Globus pallidus (tissue), 1 donor: ENCODE data around the gene ZNF32.

Experiments
- DNase-seq: peaks from one replicate; pipeline ENCODE4 v3.0.0-alpha.2; 2015; ENCODE audit warnings: low spot score

ZNF32 gene, protein sequence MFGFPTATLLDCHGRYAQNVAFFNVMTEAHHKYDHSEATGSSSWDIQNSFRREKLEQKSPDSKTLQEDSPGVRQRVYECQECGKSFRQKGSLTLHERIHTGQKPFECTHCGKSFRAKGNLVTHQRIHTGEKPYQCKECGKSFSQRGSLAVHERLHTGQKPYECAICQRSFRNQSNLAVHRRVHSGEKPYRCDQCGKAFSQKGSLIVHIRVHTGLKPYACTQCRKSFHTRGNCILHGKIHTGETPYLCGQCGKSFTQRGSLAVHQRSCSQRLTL

DNA sequence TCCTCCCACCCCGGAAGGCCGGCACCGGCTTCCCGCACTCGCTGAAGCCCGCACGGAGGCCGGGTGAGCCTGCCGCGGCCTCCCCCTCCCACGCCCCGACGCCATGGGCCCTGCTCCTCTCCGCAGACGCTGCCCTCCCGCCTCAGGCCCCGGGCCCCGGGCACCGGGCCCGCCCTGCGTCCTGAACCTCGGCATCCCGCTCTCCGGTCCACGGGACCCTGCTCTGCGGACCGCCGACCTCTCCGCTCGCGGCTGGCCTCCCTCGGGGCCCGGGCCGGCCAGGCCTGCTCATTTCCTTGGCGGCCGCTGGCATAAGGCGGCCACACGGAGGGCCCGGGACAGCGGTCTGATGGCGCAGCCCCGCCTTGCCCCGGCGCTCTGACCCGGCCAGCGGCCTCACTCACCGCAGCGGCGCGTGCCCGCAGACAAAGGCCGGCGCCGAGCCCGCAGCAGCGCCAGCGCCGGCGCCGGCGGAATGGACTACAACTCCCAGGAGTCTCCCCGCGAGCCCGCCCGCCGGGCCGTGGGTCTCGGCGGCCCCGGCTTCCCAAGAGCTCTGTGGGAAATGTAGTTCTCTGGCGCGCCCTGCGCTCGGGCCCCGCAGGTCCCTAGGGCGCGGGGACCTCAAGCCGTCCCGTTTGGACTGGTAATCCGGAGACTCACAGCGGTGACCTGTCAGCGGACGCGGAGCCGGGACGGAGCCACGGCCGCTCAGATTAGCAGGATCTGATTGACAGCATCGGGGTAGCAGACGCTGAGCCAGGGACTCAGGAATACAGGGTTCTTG is at the start of gene ZNF32:
Gene ZNF32 (minus strand): TSS at position 484 of the 787 bp plus-strand sequence. CDS start 2,748 bp downstream, outside the sequence.
- peak; percentile 88 for DNase-seq

DNA sequence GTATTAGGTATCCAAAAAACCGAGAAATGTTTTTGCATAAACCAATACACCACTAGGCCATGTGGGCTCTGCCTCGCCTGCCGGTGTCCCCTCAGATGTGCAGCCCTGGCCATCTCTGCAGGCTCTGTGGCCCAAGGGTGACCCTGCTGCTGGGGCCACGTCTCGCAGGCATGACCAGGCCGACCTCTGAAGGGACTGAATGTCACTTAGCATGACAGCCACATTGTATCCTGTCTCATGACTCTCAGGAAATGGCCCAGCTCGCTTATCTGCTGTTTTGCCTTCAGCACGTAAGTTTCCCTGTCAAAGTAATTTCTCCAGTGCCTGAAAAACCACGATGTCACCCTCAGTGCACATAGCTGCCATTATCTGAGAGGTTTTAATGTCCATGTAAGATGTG is 49.5 kb upstream of the ZNF32 start:
- no peak for DNase-seq

DNA sequence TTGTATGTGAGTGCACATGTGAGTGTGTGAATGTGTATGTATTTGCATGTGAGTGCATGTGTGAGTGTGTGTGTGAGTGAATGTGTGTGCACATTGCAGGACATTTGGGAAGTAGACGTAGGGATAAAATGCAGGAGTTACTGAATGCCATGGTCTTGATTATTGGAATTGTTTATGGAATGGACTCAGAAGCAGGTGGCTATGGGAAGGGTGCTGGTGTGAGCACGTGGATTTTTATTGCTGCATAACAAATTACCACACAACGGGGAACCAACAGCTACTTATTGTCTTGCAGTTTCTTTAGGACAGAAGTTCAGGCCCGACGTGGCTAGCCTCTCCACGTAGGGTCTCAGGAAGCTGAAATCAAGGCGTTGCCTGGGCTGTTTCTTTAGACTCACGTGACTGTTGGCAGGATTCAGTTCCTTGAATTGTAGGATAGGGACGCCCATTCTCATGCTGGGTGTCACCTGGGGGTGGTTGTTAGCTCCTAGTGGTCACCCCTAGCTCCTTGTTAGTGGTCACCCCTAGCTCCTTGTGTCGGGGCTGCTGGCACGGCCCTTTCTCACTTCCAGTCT is 48.3 kb upstream of the ZNF32 start:
- no peak for DNase-seq

DNA sequence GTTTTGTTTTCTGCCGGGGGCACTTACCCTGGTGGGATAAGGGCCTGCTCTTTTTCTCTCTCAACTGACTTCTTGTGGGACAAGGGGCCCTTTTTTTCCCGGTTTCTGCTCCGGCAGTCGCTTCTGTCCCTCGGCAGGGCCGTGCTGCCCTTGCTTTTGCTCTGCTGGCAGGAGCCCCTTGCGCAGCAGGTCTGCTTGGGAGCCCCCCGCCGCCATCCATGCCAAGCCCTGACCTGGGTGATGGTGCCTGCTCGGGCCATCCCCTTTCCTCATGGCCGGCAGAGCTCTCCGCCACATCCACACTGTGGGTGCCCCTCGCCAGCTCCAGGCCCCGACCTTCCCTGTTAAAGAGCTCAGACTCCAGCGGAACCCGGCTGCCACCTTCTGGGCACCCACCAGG is 47.0 kb upstream of the ZNF32 start:
- DNase-seq = no peak

DNA sequence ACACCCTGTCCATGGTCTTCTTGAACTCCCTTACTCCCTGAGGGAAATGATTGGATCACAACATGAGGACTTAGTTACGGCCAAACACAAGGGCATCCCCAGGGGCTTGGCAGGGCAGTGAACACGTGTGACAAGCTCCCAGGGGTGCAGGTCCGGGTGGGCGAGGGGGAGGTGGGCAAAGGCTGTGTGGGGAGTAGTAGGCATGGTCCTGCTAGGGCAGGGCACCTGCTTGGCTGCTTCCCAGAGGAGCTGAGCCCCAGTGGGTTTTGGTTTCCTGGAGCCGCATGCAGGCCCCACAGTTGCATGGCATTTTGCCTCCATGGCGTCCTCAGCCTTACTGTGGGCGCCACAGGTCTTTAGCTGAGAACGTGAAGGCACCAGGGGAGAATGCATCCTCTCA is 46.6 kb upstream of the ZNF32 start:
- no peak for DNase-seq

DNA sequence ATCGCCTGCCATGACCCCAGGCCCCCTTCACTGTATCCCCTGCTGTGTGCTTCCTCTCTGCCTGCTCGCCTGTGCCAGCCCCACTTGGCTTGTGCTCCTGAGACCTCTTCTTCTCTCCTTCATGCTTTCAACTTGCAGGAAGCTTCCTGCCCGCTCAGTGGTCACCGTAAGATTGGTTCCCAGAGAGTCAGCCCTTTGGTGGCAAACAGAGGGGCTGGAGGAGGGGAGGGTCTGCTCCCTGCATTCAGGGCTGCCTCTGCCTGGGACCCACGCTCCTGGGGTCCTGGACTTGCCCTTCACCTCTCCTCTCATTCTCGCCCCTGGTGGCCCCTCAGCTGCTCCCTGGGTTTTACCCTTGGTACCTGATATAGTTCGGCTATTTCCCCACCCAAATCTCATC is 45.8 kb upstream of the ZNF32 start:
- no peak for DNase-seq

DNA sequence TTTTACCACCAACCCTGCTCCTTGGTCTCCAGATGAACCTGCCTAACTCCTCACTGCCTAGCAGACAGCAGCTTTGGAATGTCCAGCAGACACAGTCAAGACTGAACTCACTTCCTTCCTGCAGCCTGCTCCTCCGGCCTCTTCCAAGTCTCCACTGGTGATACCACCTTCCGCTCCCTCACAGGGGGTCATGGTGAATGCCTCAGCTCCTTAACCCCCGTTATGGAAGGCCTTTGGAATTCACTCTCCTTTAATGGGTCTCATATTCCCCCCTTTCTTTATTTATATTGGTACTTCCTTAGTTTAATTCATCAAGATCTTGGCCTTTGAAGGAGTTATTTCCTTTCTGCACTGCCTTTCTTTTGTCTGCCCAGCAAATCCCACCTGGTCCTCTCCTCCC is 44.9 kb upstream of the ZNF32 start:
- no peak for DNase-seq

DNA sequence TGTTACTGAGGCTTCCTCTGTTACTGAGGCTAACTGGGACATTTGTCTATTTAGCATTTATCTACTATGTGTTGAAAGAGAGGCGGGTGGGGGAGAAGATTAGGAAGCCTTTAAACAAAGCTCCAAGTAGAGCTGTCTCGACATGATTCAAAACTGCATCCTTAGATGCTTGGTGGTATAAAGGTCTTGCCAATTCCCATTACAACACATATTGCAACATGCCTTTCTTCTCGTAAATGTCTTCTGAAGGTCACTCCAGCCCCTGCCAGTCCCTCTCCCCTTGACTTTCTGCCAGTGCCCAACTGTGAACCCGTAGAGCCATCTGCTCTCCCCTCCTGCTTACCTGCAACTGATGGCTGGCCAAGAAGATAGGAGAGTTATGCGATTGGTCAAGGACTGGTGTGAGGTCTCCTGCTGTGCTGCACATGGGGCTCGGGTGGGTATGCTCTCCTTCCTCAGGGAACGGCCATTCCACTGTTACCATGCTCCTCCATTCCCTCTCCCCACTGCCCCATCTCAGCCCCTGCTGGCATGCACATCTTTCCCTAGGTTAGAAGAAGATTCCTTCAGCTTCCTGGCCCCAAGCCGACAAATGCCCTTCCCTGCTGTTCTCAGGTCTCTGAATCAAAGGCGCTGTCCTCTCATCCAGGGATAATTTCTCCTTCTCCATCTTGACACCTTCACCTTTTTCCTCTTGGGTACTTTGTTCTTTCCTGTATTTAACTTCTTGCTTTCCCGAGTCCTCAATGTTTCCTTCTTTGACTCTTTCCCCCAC is 43.6 kb upstream of the ZNF32 start:
- no peak for DNase-seq

DNA sequence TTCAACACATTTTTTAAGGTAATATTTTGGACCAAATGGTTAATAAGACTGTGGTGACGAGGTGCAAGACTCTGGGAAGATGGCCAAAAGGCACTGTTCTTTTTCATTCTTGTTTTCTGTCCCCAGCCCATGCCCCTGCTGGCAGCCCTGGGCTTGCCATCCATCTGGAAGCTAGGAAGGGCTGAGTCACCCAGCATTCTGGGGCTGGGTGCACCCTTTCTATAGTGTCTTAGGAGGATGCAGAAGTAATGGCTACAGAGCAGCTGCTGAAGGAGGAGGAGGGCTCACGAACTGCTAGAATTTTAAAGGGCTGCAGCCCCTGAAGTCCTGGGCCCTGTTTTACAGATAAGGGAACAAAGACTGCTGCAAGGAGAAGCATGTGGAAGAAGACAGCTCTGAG is 42.8 kb upstream of the ZNF32 start:
- no peak for DNase-seq

DNA sequence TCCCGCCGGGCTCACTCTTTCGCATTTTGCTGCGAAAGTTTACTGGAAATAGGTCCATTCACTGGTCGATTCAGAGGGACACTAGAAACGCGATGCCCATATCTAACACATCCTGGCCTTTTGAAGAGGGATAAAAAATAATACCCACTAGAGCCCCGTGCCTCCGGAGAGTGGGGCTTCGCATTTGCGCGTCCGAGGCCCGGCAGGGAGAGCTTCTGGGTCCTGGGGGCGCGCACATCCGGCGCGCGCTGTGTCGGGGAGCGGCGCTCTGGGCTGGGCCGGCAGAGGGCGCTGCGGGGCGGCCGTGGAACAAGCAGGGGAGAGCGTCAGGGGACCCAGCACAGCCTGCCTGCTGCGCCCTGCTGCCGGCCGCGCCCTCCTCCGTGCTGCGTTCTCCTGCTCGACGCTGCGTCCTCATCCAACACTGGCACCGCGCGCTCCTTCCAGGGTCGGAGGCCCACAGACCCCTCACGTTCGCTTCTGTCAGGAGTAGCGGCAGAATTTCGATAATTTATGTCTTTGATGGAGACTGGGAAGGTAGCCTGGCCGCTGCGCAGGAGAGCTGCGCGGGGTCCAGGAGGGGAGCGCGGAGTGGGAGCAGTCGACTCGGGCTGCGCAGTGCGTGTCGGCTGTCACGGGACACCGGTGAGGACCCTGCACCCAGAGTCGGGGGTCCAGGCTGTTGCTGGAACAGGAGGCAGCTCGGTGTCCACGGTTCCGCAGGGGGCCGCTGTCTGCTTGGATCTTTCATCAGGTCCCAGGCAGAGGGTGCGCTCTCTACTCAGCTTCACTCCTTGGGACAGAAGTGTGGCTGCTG is 41.5 kb upstream of the ZNF32 start:
- peak; percentile 64 for DNase-seq

DNA sequence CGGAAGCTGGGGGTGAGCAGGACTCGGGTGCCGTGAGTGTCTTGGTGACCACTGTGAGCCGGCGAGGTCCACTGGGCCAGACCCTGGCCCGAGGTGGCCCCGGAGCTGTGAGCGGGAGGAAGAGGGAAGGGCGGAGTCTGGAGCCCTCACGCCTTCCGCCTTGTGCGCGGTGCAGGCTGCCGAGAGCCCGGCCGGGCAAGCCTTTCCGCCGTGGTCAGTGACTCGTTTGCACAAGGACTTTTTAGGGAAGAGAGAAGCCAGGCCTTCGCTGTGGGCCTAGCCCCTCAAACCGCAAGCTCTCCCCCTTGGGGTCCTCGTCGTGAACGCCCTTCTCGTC is 40.9 kb upstream of the ZNF32 start:
- peak; percentile 13 for DNase-seq

DNA sequence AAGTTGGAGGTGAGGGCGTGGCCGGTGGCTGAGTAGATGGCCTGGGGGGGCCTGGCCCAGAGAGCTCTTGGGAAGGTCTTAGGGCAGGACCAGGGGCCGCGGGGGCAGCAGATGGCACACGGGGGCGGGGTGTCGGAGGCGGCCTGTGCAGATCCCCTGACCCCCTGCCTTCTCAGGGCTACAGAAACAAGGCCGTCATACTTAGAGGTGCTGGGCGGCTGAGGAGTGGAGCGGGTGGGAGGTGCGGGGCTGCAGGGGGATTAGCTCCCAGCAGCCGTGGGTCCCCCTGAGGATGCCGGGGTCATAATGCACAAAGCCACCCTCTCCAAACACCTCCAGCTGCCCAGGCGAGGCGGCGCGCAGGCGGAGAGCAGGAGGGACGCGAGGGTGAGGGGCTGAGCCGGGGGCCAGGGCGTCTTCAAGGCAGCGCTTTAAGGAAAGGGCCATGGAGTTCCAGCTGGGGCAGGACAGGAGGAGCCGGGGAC is 40.4 kb upstream of the ZNF32 start:
- DNase-seq = no peak

DNA sequence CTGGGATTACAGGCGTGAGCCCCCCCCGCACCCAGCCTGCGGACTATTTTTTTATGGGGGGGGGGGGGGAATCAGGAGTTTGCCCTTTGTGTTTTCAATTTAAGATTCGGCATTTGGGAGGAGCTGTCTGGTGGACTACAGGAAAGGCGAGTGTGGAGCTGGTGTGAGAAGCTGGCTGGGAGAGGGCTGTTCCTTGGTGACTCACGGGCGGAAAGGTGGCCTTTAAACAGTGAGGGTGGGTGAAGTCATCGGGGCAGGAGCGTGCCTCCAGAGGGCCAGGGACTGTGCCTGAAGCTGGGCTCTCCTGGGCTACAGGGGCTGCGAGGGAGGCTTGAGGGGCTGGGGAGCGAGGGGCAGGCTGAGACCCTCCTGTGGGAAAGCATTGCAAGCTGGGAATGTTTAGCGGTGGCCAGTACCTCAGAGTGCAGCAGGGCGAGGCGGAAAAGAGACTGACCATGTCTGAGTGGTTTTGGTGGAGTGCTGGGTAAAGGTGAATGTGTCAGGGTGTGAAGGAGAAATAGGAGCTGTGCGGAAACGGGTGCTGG is 39.7 kb upstream of the ZNF32 start:
- DNase-seq = no peak

DNA sequence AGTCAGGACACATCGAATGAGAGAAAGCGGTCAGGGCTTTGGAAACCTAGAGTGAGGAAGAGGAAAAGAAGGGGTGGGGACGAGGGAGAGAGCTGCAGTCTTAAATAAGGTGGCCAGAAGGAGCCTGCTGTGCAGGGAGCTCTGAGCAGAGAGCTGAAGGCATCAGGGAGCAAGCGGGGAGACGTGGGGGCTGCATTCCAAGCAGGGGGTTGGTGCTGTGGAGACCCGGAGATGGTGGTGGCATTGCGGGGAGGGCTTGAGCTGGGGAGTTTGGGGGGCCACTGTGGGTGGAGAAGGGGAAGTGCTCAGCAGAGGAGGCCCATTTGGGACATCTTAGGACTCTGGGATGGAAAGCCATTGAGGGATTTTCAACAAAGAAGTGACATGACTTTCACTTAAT is 38.7 kb upstream of the ZNF32 start:
- DNase-seq = no peak

DNA sequence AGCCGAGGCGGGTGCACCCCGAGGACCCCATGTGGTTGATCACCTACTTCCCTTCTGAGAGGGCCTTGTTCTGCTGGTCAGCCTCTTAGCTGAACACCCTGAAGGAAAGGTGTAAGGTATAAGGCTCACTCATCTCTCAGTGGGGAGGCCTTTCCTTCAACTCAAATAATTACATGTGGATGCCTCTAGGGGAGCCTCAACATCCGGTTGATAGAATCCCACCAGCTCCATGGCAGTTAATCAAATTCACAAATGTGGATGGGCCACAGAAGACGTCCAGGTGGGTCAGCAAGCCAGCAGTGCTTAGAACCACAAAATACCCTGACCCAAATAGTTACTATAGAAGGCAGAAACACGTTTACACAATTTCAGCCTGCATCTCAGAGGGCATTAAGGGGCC is 37.7 kb upstream of the ZNF32 start:
- DNase-seq = no peak

DNA sequence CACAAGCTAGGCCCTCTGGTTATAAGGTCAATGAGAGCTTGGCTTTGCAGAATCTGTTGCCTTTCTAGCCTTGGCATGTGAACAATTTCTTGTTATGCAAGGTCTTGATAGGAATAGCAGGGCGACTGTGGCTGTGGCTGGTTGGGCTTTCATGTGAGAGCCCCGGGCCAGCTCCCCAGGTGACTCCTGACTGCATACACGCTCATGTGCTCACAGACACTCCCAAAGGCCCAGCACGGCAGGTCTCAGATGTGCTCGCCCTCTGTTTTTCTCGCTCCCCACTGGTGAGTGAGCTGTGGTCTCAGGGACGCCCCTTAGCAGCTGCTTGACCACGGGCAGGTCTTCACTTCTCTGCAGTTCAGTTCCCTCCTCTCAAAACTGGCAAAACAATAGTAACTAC is 37.1 kb upstream of the ZNF32 start:
- DNase-seq = no peak

DNA sequence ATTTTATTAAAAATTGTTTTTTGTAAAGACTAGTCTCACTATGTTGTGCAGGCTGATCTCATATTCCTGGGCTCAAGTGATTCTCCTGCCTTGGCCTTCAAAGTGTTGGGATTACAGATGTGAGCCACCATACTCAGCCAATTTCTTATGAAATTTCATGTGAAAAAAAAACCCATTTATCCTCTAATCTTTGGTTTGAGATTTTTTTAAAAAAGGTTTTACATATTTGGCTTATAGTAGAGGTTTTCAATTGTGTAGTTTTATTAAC is 35.5 kb upstream of the ZNF32 start:
- no peak for DNase-seq

DNA sequence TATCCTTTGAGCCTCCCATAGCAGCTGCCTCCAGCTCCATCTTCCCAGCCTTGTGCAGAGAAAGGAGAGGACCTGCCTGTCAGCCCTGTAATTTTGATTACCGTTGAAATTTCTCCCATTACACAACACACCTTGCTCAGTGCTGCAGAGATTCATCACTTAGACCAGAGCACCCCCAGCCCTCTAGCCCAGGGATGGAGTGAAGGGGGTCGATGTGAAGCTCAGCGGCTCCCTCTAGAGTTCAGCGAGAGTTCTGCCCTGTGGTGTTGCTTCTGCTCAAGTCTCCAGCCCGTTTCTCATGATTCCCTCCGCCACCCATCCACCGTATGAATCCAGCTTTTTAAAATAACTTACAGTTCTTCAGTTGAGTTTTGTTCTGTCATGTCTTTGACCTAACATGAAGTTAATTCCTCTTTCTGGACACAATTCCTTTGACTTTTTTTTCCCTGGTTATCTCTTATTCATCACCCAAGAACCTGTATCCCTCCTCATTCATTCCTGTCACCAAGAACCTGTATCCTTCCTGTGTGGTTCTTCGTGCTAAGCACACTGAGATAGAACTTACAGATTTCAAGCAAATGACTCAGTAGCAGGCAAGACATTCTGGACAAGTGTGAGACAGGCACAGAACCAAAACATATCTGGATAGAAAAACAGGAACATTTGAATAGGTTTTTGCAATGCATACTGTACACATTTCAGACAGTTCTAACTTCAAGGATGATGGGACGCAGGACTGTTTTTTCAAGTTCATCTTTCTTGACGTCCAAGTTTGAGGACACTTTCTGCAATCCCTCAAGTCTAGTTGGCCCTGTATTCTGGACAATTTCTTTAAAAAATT is 35.0 kb upstream of the ZNF32 start:
- DNase-seq = no peak

DNA sequence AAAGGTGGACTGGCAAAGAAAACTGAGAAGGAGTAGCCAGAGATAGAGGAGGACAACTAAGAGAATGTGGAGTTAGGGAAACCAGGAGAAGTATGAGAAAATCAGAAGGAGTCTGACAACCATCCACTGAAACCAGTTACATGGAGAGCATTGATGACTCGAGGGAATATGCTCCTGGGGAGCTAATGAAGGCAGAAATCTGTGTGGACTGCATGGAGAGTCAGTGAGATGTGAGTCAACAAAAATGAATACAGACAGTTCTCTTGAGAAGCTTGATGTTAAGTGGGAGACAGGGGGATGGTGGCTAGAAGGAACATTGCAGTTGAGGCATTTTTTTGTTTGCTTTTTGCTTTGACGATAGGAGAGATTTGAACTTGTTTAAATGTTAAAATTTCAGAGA is 34.3 kb upstream of the ZNF32 start:
- DNase-seq = no peak

DNA sequence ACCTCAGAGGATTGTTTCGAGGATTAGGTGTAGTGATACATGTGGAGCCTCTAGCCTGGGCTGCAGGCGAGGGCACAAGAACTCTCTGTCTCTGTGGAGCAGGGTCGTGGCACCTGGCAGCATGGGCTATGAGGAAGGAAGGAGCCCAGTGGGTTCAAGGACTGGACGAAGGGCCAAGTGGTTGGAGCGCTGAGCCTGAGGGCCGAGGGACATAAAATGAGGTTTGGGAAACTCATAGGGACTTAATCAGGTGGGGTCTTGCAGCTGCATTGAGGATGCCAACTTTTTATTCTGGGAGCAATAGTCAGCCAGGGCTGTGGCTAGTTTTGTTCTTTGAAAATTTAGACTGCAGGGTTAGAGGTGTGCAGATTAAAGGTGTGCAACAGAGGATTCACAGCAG is 33.0 kb upstream of the ZNF32 start:
- DNase-seq = no peak

DNA sequence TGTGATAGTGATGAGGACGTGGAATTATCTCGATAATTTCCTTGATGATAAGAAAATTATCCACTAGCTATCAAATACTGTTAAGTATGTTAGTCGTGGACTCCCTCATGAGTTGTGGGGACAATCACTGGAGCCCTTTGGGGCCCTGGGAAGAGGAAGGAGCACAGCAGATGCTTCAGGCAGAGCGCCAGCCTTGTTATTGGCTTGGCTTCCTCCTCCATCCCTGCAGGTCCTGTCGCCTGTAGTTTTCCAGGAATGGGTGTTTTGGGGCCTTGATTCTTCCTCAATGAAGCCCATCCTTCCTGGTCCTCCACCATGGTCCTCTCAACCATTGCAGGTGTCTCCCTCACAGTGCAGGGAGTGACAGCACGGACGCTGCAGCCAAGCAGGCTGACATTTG is 32.5 kb upstream of the ZNF32 start:
- no peak for DNase-seq
